ENCODE data around the gene POU6F1. TPM values are rescaled to one million over a fixed set of nuclear protein-coding genes. Genes with fewer than 3 reads are reported as not detected.
A peak's percentile ranks its signal among the peaks of the same experiment; 100 is the strongest.

Gene POU6F1
- total and polyA plus RNA-seq, 9 of the 15 experiments (the other 6 are each of a cell fraction or from before 2014, with no cell fraction given): 0.14 to 3.3 (median 1.1) TPM

DNA sequence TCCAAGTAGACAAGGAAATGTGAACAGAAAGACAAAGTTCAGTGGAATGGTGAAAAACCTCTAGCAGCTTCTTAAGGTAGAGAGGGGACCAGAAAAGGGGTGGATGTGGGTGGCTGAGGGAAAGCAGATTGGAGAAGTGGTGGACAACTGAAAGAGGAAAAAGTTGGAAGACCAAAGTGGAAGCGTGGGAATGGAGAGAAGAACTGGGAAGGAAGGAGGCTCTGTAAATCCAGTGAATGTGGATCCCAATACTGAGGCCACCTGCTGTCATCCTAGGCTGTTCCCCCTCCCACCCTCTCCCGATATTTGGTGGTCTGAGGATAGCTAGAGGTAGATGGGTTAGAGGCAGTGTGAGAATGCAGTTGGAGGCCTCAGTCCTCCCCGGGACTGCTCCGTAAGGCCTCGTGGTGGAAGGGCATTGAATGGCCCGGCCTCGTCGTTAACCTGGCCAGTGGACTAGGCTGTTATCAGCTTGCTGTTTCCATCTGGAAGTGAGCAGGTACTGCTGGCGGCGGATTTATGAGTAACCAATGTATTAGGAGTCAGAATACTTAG lies 822 bp upstream of the POU6F1 start (continued):
- TF ChIP-seq, protein P1, sequence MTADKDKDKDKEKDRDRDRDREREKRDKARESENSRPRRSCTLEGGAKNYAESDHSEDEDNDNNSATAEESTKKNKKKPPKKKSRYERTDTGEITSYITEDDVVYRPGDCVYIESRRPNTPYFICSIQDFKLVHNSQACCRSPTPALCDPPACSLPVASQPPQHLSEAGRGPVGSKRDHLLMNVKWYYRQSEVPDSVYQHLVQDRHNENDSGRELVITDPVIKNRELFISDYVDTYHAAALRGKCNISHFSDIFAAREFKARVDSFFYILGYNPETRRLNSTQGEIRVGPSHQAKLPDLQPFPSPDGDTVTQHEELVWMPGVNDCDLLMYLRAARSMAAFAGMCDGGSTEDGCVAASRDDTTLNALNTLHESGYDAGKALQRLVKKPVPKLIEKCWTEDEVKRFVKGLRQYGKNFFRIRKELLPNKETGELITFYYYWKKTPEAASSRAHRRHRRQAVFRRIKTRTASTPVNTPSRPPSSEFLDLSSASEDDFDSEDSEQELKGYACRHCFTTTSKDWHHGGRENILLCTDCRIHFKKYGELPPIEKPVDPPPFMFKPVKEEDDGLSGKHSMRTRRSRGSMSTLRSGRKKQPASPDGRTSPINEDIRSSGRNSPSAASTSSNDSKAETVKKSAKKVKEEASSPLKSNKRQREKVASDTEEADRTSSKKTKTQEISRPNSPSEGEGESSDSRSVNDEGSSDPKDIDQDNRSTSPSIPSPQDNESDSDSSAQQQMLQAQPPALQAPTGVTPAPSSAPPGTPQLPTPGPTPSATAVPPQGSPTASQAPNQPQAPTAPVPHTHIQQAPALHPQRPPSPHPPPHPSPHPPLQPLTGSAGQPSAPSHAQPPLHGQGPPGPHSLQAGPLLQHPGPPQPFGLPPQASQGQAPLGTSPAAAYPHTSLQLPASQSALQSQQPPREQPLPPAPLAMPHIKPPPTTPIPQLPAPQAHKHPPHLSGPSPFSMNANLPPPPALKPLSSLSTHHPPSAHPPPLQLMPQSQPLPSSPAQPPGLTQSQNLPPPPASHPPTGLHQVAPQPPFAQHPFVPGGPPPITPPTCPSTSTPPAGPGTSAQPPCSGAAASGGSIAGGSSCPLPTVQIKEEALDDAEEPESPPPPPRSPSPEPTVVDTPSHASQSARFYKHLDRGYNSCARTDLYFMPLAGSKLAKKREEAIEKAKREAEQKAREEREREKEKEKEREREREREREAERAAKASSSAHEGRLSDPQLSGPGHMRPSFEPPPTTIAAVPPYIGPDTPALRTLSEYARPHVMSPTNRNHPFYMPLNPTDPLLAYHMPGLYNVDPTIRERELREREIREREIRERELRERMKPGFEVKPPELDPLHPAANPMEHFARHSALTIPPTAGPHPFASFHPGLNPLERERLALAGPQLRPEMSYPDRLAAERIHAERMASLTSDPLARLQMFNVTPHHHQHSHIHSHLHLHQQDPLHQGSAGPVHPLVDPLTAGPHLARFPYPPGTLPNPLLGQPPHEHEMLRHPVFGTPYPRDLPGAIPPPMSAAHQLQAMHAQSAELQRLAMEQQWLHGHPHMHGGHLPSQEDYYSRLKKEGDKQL (CRISPR knock-in tag; IDR thresholded peaks at IDR 0.05; ENCODE audit: borderline replicate concordance): no peak
- no peak for TF ChIP-seq HDAC3 (IDR thresholded peaks at IDR 0.05; ENCODE audit: borderline replicate concordance, partially characterized antibody)
- no peak for TF ChIP-seq ZNF23 (CRISPR knock-in tag; IDR thresholded peaks at IDR 0.05)
- TF ChIP-seq TOE1 (IDR thresholded peaks at IDR 0.05; ENCODE audit: borderline replicate concordance): no peak
- TF ChIP-seq TOE1 (CRISPR knock-in tag; IDR thresholded peaks at IDR 0.05; ENCODE audit: borderline replicate concordance, low read depth): no peak
- TF ChIP-seq COPS2 (conservative IDR thresholded peaks at IDR 0.05): no peak
- TF ChIP-seq POLR2AphosphoS5 (IDR thresholded peaks at IDR 0.05; ENCODE audit: control insufficient read depth, insufficient read depth, low read depth, low read length): peak; percentile 29; the same call in 1 of the 2 replicates
- TF ChIP-seq, protein P2, sequence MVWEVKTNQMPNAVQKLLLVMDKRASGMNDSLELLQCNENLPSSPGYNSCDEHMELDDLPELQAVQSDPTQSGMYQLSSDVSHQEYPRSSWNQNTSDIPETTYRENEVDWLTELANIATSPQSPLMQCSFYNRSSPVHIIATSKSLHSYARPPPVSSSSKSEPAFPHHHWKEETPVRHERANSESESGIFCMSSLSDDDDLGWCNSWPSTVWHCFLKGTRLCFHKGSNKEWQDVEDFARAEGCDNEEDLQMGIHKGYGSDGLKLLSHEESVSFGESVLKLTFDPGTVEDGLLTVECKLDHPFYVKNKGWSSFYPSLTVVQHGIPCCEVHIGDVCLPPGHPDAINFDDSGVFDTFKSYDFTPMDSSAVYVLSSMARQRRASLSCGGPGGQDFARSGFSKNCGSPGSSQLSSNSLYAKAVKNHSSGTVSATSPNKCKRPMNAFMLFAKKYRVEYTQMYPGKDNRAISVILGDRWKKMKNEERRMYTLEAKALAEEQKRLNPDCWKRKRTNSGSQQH (CRISPR knock-in tag; IDR thresholded peaks at IDR 0.05): no peak
- TF ChIP-seq ELF2 (CRISPR knock-in tag; IDR thresholded peaks at IDR 0.05): no peak
- TF ChIP-seq ZNF143 (CRISPR knock-in tag; IDR thresholded peaks at IDR 0.05): no peak
- TF ChIP-seq BRD9 (IDR thresholded peaks at IDR 0.05; ENCODE audit: low read depth, partially characterized antibody): peak; percentile 23
- TF ChIP-seq, protein P3, sequence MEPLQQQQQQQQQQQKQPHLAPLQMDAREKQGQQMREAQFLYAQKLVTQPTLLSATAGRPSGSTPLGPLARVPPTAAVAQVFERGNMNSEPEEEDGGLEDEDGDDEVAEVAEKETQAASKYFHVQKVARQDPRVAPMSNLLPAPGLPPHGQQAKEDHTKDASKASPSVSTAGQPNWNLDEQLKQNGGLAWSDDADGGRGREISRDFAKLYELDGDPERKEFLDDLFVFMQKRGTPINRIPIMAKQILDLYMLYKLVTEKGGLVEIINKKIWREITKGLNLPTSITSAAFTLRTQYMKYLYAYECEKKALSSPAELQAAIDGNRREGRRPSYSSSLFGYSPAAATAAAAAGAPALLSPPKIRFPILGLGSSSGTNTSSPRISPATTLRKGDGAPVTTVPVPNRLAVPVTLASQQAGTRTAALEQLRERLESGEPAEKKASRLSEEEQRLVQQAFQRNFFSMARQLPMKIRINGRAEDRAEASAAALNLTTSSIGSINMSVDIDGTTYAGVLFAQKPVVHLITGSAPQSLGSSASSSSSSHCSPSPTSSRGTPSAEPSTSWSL (CRISPR knock-in tag; IDR thresholded peaks at IDR 0.05; ENCODE audit: borderline replicate concordance): no peak

Data from K562 (cell line).